ENCODE measurements around the gene PIGS.

Gene PIGS

DNA sequence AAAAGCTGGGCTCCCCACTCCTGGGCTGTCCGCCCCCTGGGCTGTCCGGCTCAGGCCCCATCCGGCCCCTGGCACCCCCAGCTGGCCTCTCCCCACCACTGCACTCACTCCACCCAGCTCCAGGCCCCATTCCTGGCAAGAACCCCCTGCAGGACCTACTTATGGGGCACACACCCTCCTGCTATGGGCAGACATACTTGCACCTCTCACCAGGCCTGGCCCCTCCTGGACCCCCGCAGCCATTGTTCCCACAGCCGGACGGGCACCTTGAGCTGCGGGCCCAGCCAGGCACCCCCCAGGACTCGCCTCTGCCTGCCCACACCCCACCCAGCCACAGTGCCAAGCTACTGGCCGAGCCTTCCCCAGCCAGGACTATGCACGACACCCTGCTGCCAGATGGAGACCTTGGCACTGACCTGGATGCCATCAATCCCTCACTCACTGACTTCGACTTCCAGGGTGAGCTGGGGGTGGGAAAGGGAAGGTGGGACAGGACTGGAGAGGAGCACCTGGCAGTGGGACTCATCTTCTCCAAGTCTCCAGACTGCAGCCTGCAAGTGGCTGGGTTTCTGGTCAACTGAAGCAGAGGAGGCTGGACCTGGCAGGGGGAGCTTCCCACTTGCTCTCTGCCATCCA lies 36.5 kb downstream of the PIGS start:
- no peak overlapping the region for H3K4me3 ChIP-seq (replicated peaks; ENCODE audit: insufficient read depth, low read length)

DNA sequence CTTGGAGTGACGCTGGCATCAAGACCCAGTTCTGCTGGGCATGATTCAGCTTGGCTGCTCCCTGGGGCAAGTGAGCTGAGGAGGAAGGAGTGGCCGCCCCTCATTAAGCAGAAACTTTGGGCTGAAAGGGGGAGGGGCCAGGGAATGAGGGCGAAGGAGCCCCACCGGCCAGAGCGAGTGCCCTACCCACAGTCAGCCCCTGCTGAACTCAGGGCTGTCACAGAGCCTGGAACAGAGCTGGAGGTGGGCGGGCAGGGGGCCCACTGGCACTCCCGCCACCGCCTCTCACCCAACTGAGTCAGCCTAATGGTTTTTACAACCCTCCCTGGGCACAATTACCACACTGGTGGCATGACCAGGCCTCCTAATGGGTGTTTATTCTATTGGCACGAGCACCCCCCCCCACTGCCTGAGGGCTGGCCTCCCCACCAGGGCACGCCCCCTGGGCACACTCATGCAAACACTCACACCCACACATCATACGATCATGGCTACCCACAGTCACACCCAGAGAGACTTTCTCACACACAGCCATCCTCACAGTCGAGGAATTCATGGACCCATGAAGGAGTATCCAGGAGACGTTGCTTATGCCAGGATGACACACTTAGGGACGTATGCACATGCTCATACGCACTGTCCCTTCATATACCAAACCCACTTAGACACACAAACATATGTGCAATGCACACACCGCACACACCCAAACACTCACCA lies 38.1 kb downstream of the PIGS start:
- TF ChIP-seq, protein P1, sequence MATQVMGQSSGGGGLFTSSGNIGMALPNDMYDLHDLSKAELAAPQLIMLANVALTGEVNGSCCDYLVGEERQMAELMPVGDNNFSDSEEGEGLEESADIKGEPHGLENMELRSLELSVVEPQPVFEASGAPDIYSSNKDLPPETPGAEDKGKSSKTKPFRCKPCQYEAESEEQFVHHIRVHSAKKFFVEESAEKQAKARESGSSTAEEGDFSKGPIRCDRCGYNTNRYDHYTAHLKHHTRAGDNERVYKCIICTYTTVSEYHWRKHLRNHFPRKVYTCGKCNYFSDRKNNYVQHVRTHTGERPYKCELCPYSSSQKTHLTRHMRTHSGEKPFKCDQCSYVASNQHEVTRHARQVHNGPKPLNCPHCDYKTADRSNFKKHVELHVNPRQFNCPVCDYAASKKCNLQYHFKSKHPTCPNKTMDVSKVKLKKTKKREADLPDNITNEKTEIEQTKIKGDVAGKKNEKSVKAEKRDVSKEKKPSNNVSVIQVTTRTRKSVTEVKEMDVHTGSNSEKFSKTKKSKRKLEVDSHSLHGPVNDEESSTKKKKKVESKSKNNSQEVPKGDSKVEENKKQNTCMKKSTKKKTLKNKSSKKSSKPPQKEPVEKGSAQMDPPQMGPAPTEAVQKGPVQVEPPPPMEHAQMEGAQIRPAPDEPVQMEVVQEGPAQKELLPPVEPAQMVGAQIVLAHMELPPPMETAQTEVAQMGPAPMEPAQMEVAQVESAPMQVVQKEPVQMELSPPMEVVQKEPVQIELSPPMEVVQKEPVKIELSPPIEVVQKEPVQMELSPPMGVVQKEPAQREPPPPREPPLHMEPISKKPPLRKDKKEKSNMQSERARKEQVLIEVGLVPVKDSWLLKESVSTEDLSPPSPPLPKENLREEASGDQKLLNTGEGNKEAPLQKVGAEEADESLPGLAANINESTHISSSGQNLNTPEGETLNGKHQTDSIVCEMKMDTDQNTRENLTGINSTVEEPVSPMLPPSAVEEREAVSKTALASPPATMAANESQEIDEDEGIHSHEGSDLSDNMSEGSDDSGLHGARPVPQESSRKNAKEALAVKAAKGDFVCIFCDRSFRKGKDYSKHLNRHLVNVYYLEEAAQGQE (IDR thresholded peaks at IDR 0.05; ENCODE audit: insufficient replicate concordance, low read depth): no peak
- no peak for TF ChIP-seq GABPA (IDR thresholded peaks at IDR 0.05; ENCODE audit: low read depth)
- TF ChIP-seq SPI1 (IDR thresholded peaks at IDR 0.05; ENCODE audit: borderline replicate concordance, low read depth): no peak
- no peak for TF ChIP-seq POLR2AphosphoS5 (IDR thresholded peaks at IDR 0.05; ENCODE audit: low read depth)
- TF ChIP-seq, protein P2, sequence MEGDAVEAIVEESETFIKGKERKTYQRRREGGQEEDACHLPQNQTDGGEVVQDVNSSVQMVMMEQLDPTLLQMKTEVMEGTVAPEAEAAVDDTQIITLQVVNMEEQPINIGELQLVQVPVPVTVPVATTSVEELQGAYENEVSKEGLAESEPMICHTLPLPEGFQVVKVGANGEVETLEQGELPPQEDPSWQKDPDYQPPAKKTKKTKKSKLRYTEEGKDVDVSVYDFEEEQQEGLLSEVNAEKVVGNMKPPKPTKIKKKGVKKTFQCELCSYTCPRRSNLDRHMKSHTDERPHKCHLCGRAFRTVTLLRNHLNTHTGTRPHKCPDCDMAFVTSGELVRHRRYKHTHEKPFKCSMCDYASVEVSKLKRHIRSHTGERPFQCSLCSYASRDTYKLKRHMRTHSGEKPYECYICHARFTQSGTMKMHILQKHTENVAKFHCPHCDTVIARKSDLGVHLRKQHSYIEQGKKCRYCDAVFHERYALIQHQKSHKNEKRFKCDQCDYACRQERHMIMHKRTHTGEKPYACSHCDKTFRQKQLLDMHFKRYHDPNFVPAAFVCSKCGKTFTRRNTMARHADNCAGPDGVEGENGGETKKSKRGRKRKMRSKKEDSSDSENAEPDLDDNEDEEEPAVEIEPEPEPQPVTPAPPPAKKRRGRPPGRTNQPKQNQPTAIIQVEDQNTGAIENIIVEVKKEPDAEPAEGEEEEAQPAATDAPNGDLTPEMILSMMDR (IDR thresholded peaks at IDR 0.05; ENCODE audit: insufficient read depth, low read length): no peak
- no peak overlapping the region for H3K4me3 ChIP-seq (replicated peaks; ENCODE audit: insufficient read depth, low read length)
- no peak for DNase-seq (ENCODE audit: low read depth in 1 of 2, low spot score in 1 of 2)
- H3K27me3 ChIP-seq (ENCODE audit: insufficient read depth, poor library complexity, severe bottlenecking): no peaks in the 10 kb centered on the region
- H3K27ac ChIP-seq (replicated peaks): no peak overlapping the region

More for the DNA sequence above, 36.5 kb downstream of the PIGS start:
- no peaks in the 10 kb centered on the region for H3K27me3 ChIP-seq (ENCODE audit: insufficient read depth, poor library complexity, severe bottlenecking)
- no peak overlapping the region for H3K27ac ChIP-seq (replicated peaks)
- TF ChIP-seq POLR2AphosphoS5 (IDR thresholded peaks at IDR 0.05; ENCODE audit: low read depth) (no peak), SPI1 (IDR thresholded peaks at IDR 0.05; ENCODE audit: borderline replicate concordance, low read depth) (no peak), GABPA (IDR thresholded peaks at IDR 0.05; ENCODE audit: low read depth) (no peak)
- TF ChIP-seq, protein P2 (IDR thresholded peaks at IDR 0.05; ENCODE audit: insufficient read depth, low read length): no peak
- TF ChIP-seq, protein P1 (IDR thresholded peaks at IDR 0.05; ENCODE audit: insufficient replicate concordance, low read depth): no peak
- no peak for DNase-seq (ENCODE audit: low read depth in 1 of 2, low spot score in 1 of 2)

DNA sequence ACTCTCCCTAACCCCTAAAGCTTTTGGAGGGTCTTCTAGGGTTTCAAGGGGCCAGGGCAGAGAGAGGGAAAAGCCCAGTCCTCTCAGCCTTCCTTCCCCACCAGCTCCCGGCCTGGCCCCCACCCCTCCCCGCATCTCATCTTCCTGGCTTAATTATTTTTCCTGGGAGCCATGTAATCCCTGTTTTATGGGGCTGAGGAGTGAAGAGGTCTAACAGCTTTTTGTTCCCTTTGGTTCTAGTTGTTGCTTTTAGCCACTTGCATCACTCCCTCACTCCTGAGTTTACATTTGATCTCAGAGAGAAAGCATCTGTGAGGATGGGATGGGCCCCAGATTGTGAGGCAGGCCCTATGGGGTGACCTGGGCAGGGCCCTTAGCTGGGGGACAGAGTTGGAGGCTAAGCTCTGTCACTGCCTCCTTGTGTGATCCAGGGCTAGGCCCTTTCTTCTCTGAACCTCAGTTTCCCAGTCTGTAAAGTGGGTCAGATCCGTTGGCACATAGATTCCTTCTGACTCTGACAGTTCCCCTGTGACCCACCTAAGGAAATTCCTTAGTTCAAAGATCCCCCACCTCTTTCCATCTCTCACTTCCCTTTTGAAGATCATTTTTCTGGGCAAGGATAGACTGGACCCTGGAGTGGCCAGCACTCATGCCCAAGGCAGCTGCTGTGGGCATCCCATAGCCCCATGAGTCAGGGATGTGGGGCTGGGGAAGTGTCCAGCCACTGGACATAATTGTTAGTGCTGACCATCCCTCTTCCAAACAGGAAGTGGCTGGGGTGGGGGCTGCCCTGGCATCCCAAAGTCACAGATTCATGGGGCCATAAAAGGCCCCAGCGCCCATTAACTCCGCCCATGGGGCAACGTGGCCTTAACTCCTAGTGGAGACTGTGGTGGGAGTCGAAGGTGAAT lies 39.0 kb downstream of the PIGS start:
- TF ChIP-seq, protein P1 (IDR thresholded peaks at IDR 0.05; ENCODE audit: insufficient replicate concordance, low read depth): no peak
- TF ChIP-seq SPI1 (IDR thresholded peaks at IDR 0.05; ENCODE audit: borderline replicate concordance, low read depth) (no peak), POLR2AphosphoS5 (IDR thresholded peaks at IDR 0.05; ENCODE audit: low read depth) (no peak), GABPA (IDR thresholded peaks at IDR 0.05; ENCODE audit: low read depth) (no peak)
- TF ChIP-seq, protein P2 (IDR thresholded peaks at IDR 0.05; ENCODE audit: insufficient read depth, low read length): no peak
- H3K27ac ChIP-seq (replicated peaks): no peak overlapping the region
- no peaks in the 10 kb centered on the region for H3K27me3 ChIP-seq (ENCODE audit: insufficient read depth, poor library complexity, severe bottlenecking)
- H3K4me3 ChIP-seq (replicated peaks; ENCODE audit: insufficient read depth, low read length): no peak overlapping the region
- DNase-seq (ENCODE audit: low read depth in 1 of 2, low spot score in 1 of 2): no peak
